OCI-M2 (cell line): ENCODE results near the gene GTPBP10.
"Not testable (repeated sequence)": the region's sequence is repeated elsewhere in the genome, so short reads cannot be mapped to it uniquely, and the experiment has no call there.

Experiments used
- DNase-seq: peaks from one replicate; lab custom pipeline; 2025; ENCODE audit not compliant: unreplicated experiment; lab: John Stamatoyannopoulos, UW

Gene GTPBP10, protein sequence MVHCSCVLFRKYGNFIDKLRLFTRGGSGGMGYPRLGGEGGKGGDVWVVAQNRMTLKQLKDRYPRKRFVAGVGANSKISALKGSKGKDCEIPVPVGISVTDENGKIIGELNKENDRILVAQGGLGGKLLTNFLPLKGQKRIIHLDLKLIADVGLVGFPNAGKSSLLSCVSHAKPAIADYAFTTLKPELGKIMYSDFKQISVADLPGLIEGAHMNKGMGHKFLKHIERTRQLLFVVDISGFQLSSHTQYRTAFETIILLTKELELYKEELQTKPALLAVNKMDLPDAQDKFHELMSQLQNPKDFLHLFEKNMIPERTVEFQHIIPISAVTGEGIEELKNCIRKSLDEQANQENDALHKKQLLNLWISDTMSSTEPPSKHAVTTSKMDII

DNA sequence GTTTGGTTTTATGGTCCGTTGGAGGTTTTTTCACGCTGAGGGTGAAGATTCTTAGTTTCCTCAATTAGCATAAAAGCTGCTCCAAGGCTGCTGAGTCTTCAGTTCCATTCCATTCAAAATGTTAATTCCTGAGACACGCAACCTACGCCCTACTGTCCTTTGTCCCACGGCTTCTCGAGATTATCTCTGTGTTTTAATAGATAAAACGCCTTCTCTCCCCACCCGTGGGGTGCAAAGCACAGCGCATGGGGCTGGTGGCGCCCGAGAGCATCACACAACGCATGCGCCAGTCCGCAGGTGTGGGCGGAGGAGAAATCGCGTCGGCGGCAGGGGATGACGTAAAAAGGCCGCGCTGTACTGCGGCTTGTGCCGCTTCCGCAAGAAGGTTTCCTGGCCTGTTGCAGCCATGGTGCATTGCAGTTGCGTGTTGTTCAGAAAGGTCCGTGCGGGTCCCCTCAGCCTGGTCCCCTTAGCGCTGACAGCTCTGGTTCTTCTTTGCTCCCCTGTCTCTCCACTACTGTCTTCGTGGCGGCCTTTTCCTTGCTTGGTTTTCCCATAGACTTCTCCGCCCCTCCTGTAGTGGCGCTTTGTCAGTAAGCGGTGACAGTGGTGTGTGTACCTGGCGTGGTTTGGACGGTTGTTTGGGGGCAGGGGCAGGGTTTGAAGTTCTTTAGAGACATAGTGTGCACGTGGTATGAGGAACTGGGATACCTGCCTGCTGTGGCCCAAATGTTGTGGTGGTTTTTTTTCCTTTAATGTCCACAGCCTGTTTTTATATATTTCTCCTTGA lies at the start of gene GTPBP10:
Gene GTPBP10 (plus strand): TSS at position 381 of the 790 bp plus-strand sequence. CDS start 26 bp downstream, at position 407.
- peak; percentile 62 for DNase-seq

DNA sequence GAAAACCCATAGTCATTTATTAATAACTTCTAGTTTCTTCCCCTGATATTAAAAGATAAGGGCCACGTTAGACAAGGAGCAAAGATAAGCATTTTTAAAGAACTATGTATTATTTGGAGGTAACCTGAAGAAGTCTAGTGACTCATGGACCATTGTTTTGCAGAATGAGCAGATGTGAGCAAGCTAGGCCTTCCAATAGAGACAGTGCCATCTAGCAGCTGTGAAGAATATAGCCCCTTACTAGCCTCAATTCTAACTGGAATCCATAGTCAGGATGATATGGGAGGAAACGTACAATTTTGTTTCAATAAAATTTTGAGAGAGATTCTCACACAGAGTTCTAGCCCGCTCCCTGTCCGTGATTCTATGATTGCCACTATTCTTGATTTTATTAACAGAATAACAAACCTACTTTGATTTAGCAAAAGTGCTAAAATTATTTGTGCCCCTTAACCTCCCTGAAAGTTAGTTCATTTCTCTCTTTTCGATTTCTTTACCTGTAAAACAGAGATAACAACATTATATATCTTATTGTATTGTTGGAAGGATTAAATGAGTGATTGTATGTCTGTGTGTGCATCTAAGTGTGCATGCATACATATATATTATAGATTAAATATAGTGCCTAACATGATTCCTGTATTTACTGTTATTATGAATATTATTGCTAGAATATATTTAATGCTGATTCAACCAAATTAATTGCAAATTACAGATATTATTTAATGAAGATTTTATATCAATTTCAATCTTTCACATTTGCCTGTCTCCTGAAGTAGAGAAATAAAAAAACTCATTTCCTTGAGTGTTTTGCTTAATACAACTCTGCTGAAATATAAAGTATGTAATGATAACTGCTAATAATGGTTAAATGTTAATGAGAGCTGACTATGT lies 48.1 kb upstream of the GTPBP10 start:
- DNase-seq, result no peak

DNA sequence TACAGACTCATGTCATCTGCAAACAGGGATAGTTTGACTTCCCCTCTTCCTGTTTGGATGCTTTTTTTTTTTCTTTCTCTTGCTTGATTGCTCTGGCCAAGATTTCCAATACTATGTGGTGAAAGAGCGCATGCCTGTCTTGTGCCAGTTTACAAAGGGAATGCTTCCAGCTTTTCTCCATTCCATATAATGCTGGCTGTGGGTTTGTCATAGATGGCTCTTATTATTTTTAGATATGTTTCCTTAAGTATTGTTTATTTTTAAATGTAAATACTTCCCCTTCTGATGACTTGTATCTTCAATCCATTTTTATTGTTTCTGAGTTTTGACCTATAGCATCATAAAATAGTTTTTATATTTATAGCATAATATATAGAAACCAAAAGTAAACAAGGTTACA lies 43.3 kb upstream of the GTPBP10 start:
- DNase-seq, result no peak

DNA sequence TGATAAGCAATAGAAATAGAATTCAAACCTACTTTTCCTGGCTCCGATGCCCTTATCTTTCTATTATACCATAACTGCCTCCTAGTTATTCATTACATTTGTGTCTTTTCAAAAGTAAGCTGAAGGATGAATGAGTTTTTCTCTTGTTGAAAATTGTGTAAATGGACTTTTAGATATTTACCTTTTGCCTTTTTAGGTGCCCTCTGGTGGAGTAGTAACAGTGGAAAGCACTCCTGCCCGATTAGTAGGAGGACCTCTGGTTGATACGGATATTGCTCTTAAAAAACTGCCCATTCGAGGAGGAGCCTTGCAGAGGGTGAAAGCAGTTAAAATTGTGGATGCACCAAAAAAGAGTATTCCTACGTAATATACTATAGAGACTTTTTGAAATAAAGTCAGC lies 36.6 kb upstream of the GTPBP10 start:
- no peak for DNase-seq

DNA sequence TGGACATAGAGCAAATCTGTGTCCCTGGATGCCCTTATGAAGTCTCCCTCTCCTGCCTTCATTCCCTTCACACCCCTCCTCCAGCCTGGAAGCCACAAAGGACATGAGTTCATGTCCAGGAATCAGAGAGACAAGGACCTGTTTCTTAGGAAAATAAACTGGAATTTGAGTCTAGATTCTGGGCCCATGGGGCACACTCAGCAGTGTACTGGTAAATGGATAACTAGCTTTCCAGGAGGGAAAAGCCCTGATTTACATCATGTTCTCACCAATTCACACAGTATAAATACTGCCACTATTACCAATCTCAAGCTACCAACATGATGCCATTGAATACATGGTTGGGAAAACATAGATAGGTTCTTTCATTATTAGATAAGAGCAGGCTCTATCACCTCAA lies 35.3 kb upstream of the GTPBP10 start:
- DNase-seq, result no peak

DNA sequence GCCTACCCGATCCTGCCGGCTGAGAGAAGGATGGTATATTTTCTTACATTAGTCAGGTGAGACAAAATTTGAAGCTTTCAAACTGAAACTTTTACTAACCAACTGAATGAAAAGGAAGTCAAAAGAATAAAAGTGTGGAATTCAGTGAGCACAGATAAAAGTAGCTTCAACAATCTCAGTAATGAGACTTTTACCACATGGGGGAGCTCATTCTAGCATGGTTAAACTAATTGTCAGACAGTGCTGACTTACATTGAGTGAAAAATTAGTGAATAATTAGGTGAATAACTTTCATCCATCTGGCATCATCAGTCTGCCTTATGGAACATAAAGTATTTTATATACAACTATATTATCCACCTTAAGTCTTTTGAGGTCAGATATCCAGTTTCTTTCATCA lies 33.8 kb upstream of the GTPBP10 start:
- DNase-seq, result no peak

DNA sequence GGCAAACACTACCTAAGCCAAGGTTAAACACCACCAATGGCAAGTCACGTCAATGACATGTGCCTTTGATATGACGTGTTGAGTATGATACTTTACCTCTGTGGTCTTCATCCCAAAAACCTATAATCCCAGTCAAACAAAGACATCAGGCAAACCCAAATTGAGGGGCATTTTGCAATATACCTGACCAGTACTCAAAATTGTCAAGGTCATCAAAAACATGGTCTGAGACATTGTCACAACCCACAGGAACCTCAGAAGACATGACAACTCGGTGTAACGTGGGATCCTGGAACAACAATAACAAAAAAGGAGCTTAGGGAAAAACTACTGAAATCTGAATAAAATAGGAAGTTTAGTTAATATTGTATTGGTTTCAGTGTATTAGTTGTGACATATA lies 32.6 kb upstream of the GTPBP10 start:
- DNase-seq, result no peak

DNA sequence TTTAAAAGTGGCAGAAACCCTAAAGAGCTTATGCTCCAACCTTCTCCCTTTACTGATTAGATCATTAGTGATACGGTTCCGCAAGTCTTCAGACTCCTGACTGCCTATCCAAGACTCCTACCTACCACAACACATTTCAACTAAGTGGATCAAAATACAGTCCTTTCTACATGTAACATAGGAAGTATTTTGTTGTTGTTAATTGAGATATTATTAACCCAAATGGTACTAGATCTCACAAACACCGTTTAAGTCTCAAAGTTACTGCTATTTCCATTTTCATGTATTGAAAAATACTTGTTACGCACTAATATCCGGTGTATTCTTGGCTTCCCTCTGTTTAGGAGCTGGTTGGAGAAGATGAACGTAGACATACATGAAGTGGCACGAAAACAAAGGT lies 26.5 kb upstream of the GTPBP10 start:
- no peak for DNase-seq

DNA sequence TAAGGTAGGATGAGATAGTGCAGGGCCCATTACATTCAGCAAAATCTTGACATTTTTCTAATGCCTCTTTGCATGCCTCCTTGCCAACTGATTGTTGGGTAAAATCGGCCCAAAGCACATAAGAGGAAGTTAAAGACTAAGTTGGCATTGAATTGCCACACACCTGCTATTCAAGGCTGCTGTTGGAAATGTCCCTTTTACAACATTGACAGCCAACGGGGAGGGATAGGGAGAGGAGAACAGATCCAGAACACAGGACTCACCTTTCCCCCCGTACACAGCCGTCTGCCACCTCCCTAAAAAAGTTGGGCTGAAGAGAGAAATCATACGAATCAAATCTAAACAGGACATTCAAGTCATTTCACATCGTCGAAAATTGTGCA lies 26.1 kb upstream of the GTPBP10 start:
- no peak for DNase-seq

DNA sequence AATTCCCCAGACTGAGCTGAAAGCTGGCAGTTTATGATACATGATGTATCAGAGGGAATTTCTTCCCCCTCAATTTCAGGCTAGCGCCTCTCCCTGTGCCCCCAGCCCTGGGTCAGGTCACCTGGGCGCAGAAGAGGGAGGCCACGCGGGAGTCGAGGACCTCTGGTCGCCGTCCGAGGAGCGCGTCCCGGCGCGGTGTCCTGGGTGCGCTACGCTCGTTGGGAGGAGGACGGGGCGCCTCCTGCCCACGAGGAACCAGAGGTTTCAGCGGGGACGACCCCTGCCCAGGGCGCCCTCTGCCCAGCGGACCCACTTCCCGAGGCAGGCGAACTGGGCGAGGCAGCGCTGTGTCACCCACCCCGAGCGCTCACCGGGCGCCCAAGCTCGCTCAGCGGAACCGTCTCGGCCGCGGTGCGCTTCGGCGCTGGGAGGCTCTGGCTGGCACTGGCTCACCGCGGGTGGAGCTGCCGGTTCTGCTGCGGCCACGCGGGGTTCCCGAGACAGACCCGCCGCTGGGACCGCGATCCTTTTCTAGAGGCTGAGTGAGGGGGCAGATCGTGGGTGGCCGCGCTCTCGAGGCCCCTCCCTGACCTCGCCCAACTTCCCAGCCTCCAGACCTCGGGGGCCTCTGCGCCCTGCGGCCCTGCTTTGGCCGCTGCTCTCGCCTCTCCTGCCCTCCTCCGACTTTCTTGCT lies 25.6 kb upstream of the GTPBP10 start, which contains the start of gene FAM237B:
Gene FAM237B (minus strand): TSS at position 504 of the 694 bp plus-strand sequence. CDS start 1,556 bp downstream, outside the sequence.
- no peak for DNase-seq

DNA sequence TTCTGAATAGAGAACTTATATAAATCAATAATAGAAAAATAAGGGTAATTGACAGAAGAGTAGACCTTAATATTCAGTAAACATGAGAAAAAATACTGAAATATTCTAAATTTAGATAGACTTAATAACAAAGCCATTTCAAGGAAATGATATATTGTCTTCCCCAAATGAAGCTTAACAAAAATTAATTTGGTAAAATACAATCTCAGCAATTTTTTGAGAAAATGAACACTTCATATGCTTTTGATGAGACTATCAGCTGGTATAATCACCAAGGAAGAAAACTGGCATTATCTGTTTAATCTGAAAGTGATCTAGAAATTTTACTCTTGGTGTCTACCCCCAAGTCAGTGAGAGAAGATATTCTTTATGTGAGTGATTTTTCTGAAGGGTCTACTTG lies 23.7 kb upstream of the GTPBP10 start:
- no peak for DNase-seq

DNA sequence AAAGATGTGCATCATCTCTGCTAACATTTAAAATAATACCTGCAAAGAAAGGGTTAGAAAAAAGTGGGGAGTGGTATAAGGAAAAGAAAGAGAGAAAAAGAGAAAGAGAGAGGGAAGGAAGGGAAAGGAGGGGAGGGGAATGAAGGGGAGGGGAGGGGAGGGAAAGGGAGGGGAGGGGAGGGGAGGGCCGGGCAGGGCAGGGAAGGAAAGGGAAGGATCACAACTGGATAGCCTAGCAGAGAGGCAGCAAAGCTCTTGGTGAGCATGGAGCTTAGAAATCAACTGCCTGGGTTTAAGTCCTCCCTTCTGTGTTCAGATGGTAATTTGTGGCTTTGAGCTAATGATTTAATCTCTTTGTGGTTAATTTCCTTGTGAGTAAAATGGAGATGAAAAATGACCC lies 20.0 kb upstream of the GTPBP10 start:
- no peak for DNase-seq

DNA sequence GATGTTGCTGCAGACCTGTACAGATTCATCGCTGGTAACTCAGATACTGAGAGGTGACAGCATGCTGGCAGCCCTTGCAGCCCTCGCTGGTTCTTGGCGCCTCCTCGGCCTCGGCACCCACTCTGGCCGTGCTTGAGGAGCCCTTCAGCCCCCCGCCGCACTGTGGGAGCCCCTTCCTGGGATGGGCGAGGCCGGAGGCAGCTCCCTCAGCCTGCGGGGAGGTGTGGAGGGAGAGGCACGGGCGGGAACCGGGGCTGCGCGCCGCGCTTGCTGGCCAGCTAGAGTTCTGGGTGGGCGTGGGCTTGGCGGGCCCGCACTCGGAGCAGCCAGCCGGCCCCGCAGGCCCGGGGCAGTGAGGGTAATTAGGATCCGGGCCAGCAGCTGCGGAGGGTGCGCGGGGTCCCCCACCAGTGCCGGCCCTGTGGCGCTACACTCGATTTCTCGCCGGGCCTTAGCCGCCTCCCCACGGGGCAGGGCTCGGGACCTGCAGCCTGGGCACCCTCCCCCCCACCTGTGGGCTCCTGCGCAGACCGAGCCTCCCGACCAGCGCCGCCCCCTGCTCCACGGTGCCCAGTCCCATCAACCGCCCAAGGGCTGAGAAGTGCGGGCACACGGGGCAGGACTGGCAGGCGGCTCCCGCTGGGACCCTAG lies 12.2 kb upstream of the GTPBP10 start:
- no peak for DNase-seq

DNA sequence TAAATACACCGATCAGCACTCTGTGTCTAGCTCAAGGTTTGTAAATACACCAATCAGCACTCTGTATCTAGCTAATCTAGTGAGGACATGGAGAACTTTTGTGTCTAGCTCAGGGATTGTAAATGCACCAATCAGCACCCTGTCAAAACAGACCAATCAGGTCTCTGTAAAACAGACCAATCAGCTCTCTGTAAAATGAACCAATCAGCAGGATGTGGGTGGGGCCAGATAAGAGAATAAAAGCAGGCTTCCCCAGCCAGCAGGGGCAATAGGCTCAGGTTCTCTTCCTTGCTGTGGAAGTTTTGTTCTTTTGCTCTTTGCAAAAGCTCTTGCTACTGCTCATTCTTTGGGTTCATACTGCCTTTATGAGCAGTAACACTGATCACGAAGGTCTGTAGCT lies 11.6 kb upstream of the GTPBP10 start:
- not testable (repeated sequence) for DNase-seq

DNA sequence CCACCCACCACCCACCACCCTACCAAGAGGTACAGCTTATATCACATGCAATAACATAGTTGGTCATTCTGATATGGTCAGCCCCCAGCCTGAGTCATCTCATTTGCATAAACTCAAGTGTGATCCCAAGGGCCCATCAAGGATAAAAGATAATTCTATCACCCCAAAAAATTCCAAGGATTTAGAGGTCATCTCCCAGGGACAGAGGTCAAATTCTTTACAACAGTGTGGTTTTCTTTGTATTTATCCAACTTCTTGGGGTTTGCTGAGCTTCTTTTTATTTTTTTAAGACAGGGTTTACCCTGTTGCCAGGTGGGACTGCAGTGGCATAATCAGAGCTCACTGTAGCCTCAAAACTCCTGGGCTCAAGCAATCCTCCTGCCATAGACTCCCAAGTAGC lies 9.4 kb upstream of the GTPBP10 start:
- DNase-seq, result no peak

DNA sequence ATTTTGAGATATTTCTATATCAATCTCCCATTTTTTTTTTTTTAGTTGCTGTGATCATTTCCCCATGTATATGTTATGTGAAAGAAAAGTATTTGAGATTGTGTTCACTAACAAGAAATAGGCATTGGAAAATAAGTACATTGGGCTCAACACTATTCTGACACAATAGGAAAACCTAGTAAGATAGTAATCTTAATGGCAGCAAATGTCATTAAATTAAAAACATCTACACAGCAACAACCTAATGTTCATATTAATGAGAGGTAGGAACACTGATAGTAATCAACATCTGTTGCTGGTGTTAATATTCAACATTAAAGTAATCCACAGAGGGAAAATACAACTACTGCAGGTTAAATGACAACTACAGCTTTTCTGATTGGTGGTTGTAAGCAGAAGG lies 1.5 kb upstream of the GTPBP10 start:
- DNase-seq, result no peak

DNA sequence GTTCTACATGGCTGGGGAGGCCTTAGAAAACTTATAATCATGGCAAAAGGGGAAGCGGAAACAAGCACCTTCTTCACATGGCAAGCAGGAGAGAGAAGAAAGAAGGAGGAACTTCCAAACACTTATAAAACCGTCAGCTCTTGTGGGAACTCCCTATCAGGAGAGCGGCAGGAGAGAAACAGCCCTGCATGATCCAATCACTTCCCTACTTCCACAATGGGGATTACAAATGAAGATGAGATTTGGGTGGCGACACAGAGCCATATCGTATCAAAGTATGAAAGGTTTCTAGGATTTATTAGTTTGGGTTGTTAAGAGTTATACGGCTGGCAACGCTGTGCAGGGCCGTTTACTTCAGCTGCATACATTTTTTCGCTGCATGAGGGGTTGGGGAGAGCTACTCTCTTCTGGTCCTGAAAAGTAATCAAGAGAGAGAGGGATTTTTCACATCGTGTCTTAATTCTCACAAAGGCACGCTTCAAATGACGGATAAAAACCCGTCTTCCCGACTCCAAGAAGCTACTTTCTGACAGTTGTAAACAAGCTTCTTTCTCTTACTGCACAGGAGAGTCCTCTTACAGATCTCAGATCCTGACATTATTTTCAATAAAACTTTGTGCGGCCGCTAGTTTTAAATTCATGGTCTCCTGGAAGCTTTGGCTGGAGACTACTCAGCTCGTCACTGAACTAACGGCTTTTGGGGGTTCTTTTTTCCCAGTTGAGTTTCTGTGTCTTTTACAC lies 751 bp upstream of the GTPBP10 start:
- no peak for DNase-seq

DNA sequence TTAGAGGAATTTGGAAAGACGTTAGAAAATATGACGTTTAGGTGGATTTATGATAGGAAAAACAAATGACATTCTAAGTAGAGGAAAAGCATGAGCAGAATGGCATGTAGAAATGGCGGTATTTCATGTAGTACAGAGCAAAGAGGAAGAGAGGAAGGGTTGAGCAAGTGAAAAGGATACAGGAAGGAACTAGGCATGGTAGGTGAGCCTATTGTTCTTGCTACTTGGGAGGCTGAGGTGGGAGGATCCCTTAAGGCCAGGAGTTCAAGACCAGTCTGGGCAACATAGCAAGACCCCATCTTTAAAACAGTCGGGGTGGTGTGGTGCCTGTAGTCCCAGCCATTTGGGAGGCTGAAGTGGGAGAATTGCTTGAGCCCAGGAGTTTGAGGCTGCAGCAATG lies 1.2 kb downstream of the GTPBP10 start:
- no peak for DNase-seq

DNA sequence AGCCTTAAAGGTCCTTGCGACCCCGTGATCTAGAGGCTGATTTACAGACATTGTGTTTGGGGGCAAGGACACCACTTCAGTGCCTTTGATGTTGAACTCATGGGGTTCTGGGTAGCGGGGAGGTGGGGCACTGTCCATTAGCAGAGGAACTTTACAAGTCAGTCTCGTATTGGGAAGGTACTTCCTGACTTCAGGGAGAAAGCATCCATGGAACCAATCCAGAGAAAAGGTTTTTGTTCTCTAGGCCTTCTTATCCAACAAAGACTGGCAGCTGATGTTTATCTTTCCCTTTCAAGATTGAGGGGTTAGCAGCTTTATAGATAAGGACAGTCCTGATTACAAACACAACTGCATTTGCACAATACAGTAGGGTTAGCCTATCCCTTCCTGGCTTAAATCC lies 2.8 kb downstream of the GTPBP10 start:
- no peak for DNase-seq
